Thymus (tissue), 11 donors: ENCODE data around the gene LDAF1. TPM values are rescaled to one million over a fixed set of nuclear protein-coding genes. Genes with fewer than 3 reads are reported as not detected.

ENCODE experiments used
- DNase-seq, 9 donors: peaks; one replicate each; pipeline ENCODE4 v3.0.0-alpha.2; 2013; ENCODE audit warnings: low spot score in 9 of 9, low read depth in 6 of 9, missing footprints in 1 of 9
- H3K27ac ChIP-seq, 2 donors: one replicate each; pipeline ENCODE4 v1.5.1; 2013; ENCODE audit warnings: control low read depth in 1 of 2, low read depth in 1 of 2, low read length in 1 of 2, mild to moderate bottlenecking in 1 of 2, moderate library complexity in 1 of 2
- H3K27me3 ChIP-seq, 2 donors: one replicate each; pipeline ENCODE4 v1.5.1; 2013; ENCODE audit warnings: low read length in 1 of 2; ENCODE audit not compliant: control insufficient read depth in 2 of 2, insufficient read depth in 1 of 2
- H3K36me3 ChIP-seq, 2 donors: one replicate each; pipeline ENCODE4 v1.5.1; 2013; ENCODE audit warnings: low read length in 1 of 2, mild to moderate bottlenecking in 1 of 2, moderate library complexity in 1 of 2; ENCODE audit not compliant: control insufficient read depth in 2 of 2, insufficient read depth in 2 of 2
- H3K4me1 ChIP-seq, 2 donors: one replicate each; pipeline ENCODE4 v1.5.1; 2013; ENCODE audit warnings: low read length in 2 of 2; ENCODE audit not compliant: control insufficient read depth in 2 of 2, insufficient read depth in 2 of 2
- H3K4me3 ChIP-seq, 2 donors: one replicate each; pipeline ENCODE4 v1.5.1; 2013; ENCODE audit warnings: low read length in 2 of 2, control low read depth in 1 of 2, mild to moderate bottlenecking in 1 of 2
- H3K9me3 ChIP-seq, 2 donors: one replicate each; pipeline ENCODE4 v1.5.1; 2013; ENCODE audit warnings: low read length in 1 of 2, mild to moderate bottlenecking in 1 of 2; ENCODE audit not compliant: control insufficient read depth in 2 of 2, insufficient read depth in 1 of 2
- WGBS: extraction: QIAGEN DNeasy Blood & Tissue Kit; methylation state at CpG from one replicate; pipeline ENCODE4 v1.1.7; 2013; 5-methylcytosine and 5-hydroxymethylcytosine counted together
- polyA plus RNA-seq: library from polyadenylated mRNA; stranded (reverse); fragments of 200-250 nt; gene quantifications from one replicate; pipeline ENCODE4 v1.2.3, GENCODE V29; 2013
- total RNA-seq: library from RNA; stranded (reverse); fragments of 120-200 nt; gene quantifications from one replicate; pipeline ENCODE4 v1.2.4, GENCODE V29; 2013
- donor health status: healthy.

LDAF1 gene
- total and polyA plus RNA-seq, 2 donors = 9.7 to 18.8 TPM

DNA sequence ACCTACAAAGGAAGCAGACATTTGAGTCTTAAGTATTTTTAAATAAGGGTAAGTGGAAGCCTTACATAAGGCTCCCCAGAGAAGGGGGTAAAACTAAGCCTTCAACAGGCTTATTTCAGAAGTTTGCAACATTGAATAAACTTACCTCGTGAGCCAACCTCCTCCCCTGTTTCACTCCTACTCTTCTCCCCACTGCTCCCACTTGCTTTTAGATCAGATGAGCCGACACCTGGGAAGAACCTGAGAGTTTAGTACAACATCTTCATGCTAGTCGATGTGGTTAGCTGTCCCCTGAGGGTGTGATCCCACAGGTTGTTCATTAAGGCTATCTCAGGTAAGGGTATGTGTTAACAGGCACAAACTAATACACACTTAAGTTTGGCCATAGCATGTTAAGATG lies 39.1 kb downstream of the LDAF1 start:
- Histone ChIP-seq H3K27ac (no peak overlapping the region), H3K4me1 (no peaks in the 10 kb centered on the region), H3K27me3 (no peaks in the 10 kb centered on the region), H3K9me3 (no peaks in the 10 kb centered on the region), H3K36me3 (no peaks in the 10 kb centered on the region), H3K4me3 (no peak overlapping the region)
- no peak for DNase-seq
- WGBS = 88% methylated on average over 3 of the region's 3 CpGs

DNA sequence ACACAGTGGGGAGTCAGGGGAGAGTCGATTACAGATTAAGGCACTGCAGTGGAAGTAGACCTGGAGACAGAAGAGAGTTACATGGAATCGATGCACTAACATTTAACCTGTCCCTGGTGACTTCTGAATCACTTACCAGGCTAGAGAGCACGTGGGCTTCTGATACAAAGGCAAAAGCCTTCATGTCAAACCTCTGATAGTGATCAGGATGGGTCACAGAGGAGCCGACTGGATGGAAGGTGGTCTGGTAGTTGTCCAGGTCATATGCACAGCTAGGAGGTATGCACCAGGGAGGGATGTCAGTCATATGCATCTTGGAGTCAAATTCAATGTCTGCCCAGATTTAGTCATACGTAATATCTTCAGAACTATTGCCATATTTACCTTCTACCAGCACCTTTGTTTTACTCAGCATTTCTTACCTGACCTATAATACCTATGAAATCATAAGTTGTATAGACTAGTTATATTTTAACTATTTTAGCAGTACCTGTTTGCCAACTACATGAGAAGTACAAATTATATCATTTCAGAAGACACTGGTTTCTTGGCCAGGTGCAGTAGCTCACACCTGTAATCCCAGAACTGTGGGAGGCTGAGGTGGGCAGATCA lies 41.2 kb downstream of the LDAF1 start:
- no peak overlapping the region for H3K4me3 ChIP-seq
- H3K27me3 ChIP-seq = no peaks in the 10 kb centered on the region
- DNase-seq = no peak
- no peaks in the 10 kb centered on the region for H3K36me3 ChIP-seq
- H3K4me1 ChIP-seq = no peaks in the 10 kb centered on the region
- WGBS = 91% methylated on average over 5 of the region's 5 CpGs
- H3K27ac ChIP-seq = no peak overlapping the region
- no peaks in the 10 kb centered on the region for H3K9me3 ChIP-seq

DNA sequence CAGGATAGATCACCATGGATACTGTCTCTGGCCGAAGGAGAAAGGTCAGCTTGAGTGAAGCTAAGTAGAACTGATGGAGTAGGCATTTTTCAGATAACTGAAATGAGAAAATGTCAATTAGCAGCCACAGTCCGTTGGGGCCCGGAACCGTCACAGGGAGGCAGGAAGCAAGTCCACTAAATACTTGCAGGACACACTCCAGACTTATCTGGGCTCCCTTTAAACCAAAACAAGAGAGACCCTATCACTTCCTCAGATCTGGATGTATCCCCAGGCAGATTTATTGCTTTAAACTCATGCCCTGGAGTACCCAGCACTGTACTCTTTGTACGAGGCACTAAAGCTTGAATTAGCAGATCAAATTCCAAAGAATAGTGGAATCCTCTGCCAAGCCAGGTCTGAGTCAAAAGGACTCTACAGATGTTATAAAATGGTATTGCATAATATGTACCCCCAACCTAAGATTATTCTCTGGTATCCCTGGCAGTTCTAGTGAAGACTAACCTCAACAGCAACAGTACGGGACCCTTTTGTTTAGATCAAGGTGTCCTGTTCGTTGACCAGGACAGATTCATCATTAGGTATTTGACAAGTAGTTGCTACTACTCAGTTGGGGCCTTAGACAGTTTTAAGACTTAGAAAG lies 44.8 kb downstream of the LDAF1 start:
- no peak overlapping the region for H3K27ac ChIP-seq
- no peak overlapping the region for H3K4me3 ChIP-seq
- no peaks in the 10 kb centered on the region for H3K9me3 ChIP-seq
- DNase-seq = no peak
- H3K4me1 ChIP-seq = no peaks in the 10 kb centered on the region
- 73% methylated on average over 7 of the region's 7 CpGs for WGBS
- no peaks in the 10 kb centered on the region for H3K27me3 ChIP-seq
- H3K36me3 ChIP-seq = no peaks in the 10 kb centered on the region

DNA sequence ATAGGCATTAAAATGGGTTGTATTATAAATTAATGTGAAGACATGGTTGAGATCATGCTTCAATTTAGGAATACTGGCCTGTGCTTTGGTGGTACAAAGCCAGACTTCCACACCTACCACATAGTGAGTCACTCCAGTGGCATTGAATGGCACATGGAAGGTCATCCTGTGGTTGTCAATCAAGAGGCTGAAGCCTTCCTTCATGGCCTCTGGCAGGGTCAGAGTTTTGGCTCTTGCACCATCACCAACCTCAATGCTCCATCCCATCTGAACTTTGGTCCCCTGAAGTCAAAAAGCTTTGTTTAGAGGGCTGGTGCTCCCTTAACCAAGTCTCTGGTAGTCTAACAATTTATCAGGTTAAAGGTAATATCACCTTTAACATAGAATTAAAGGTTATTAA lies 46.8 kb downstream of the LDAF1 start:
- Histone ChIP-seq H3K9me3 (no peaks in the 10 kb centered on the region), H3K4me1 (no peaks in the 10 kb centered on the region), H3K36me3 (no peaks in the 10 kb centered on the region), H3K27ac (no peak overlapping the region), H3K27me3 (no peaks in the 10 kb centered on the region), H3K4me3 (no peak overlapping the region)
- no peak for DNase-seq

DNA sequence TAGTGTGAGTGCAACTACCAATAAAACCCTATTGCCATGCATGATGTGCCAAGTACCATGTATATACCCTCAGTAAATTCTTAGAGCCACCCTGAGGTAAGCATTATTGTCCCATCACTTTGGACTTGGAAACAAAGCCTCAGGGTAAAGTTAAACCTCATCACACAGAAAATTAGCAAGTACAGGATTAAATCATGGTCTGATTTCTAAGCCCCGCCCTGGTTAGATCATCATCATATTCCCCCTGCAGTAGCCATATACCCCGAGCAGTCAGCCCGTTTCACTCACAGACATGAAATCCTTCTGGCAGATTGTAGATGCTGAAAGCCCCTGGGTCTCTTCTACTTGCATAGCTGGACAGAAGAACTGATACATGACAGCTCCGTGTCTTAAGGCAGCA lies 48.1 kb downstream of the LDAF1 start:
- no peaks in the 10 kb centered on the region for H3K9me3 ChIP-seq
- WGBS = 95% methylated on average over 4 of the region's 4 CpGs

DNA sequence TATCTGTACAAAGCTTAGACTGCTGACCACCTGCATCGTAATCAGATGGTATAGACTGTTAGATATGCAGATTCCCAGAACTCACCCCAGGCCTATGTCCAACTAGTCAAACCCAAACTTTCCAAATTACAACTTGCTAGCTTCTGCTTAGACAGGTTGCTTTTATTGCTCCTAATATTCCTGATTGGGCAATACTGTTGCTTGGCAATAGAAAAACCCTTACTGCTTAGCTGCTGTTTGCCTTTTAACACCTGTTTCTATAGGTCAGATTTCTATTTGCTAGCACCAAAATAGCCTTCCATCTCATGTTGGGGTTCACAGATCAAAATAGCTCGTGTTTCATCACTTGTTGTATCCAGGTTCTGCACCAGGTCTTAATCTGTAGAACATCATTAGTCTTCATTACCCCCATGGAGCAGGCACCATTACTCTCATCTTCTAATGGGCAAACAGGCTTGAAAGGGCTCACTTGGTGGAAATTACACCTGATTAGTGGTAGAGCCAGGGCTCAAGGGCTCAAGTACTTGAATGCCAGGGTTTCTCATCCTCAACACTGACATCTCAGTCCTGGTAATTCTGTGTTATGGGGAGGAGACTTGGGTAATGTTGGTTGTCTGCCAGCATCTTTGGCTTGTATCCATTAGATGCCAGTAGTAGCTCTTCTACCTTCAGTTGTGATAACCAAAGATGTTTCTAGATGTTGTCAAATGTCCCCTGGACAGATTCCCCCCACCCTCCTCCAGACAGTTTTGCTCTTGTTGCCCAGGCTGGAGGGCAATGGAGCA lies 50.2 kb downstream of the LDAF1 start:
- Histone ChIP-seq H3K4me1 (no peaks in the 10 kb centered on the region), H3K27me3 (peaks cover 0 to 3% of the 10 kb centered on the region in 2 donors), H3K36me3 (no peaks in the 10 kb centered on the region), H3K4me3 (no peak overlapping the region), H3K27ac (no peak overlapping the region), H3K9me3 (no peaks in the 10 kb centered on the region)
- no peak for DNase-seq
- WGBS = 66% methylated on average over 2 of the region's 2 CpGs

More for the DNA sequence above, 48.1 kb downstream of the LDAF1 start:
- Histone ChIP-seq H3K36me3 (no peaks in the 10 kb centered on the region), H3K4me1 (no peaks in the 10 kb centered on the region), H3K27ac (no peak overlapping the region), H3K4me3 (no peak overlapping the region), H3K27me3 (peaks cover 0 to 2% of the 10 kb centered on the region in 2 donors)
- no peak for DNase-seq

DNA sequence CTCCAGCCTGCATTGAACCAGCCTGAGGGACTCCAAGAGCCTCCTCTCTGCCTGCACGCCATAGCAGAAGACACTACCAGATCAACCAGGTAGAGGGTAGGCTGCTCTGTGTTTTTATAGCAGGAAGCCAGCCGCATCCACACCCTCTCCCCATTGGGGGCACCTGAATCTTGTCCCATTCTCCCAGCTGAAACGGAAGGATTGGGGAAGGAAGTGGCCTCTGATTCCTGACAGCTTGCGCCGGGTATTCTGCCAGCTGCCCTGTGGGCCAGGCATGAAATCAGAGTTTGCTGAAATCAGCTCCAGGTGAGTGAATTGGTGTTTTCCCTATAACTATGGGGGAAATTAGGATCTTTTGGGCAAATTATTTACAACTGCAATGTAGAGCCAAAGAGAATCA lies 53.0 kb downstream of the LDAF1 start, which contains the start of gene ZP2:
ZP2 (minus strand) TSS at position 89 of the 400 bp plus-strand sequence; CDS start at position 62, 27 bp downstream.
- Histone ChIP-seq H3K36me3 (no peaks in the 10 kb centered on the region), H3K27me3 (peaks cover 0 to 3% of the 10 kb centered on the region in 2 donors), H3K4me1 (no peaks in the 10 kb centered on the region), H3K9me3 (no peaks in the 10 kb centered on the region), H3K27ac (no peak within 1 kb of the TSS), H3K4me3 (no peak within 1 kb of the TSS)
- 43% methylated on average over 5 of the region's 5 CpGs for WGBS
- DNase-seq = no peak

DNA sequence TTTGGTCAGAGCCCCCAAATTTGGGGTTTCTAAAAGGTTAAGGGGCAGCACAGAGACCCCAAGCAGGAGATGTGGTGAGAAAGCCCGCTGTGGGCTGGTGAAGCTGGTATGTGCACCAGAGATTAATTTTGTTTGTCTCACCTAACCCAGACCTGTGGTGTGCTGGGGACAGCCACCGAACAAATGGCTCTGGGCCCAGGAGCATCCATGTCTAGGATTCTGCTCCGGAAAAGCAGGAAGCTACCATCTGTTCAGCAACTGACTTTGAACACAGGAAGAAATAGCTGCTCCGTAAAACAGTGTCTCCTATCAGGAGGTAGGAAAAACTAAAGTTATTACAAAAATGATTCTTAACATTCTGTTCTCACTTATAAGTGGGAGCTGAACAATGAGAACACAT lies 55.6 kb downstream of the LDAF1 start:
- no peaks in the 10 kb centered on the region for H3K36me3 ChIP-seq
- WGBS = 94% methylated on average over 4 of the region's 4 CpGs
- H3K27me3 ChIP-seq = peaks cover 0 to 3% of the 10 kb centered on the region in 2 donors
- H3K4me1 ChIP-seq = no peaks in the 10 kb centered on the region
- H3K9me3 ChIP-seq = no peaks in the 10 kb centered on the region
- H3K27ac ChIP-seq = no peak overlapping the region
- DNase-seq = no peak
- H3K4me3 ChIP-seq = no peak overlapping the region

DNA sequence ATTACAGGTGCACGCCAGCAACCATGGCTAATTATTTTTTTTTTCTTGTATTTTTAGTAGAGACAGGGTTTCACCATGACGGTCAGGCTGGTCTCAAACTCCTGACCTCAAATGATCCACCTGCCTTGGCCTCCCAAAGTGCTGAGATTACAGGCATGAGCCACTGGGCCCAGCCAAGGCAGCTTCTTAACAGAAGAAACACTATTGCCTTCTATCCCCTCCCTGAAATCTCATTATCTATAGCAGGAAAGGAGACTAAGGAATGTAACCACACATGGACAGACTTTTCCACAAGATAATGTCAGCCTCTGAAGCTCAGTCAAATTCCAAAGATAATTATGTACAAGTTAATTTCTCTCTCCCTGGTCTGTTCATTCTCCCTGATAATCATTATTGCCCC lies 58.6 kb downstream of the LDAF1 start:
- peaks cover 0 to 3% of the 10 kb centered on the region in 2 donors for H3K27me3 ChIP-seq
- no peaks in the 10 kb centered on the region for H3K4me1 ChIP-seq
- no peaks in the 10 kb centered on the region for H3K9me3 ChIP-seq
- no peak overlapping the region for H3K4me3 ChIP-seq
- 84% methylated on average over 2 of the region's 2 CpGs for WGBS
- no peak for DNase-seq
- no peaks in the 10 kb centered on the region for H3K36me3 ChIP-seq
- H3K27ac ChIP-seq = no peak overlapping the region
